PFSK-1 (cell line): ENCODE measurements around the gene KIFC1.

Source experiments
- FOXP2 ChIP-seq: optimal IDR thresholded peaks from 2 replicates; pipeline ENCODE3; 2011; ENCODE audit warnings: borderline replicate concordance, control low read depth, inconsistent platforms; ENCODE audit not compliant: insufficient read depth; ENCODE audit errors: extremely low read length, extremely low read depth
- POLR2AphosphoS5 ChIP-seq: IDR thresholded peaks from 2 replicates; pipeline ENCODE4 v1.6.1; 2012; ENCODE audit warnings: low read depth, mild to moderate bottlenecking, control low read depth, low read length, moderate library complexity
- SIN3A ChIP-seq: IDR thresholded peaks from 2 replicates; pipeline ENCODE4 v1.6.1; 2012; ENCODE audit warnings: mild to moderate bottlenecking, low read length, moderate library complexity, borderline replicate concordance; ENCODE audit not compliant: insufficient read depth
- TAF1 ChIP-seq: IDR thresholded peaks from 2 replicates; pipeline ENCODE4 v1.6.1; 2012; ENCODE audit warnings: low read length, control low read depth, borderline replicate concordance; ENCODE audit not compliant: insufficient read depth
- TF ChIP-seq, protein P1 (sequence below), 2 experiments: IDR thresholded peaks; 2 replicates each; pipeline versions ENCODE4 v1.6.1 to v1.8.0; 2011 to 2012; ENCODE audit warnings: low read depth in 2 of 2, low read length in 2 of 2, control low read depth in 1 of 2, inconsistent platforms in 1 of 2, mild to moderate bottlenecking in 1 of 2, moderate library complexity in 1 of 2; ENCODE audit not compliant: insufficient read depth in 1 of 2

DNA sequence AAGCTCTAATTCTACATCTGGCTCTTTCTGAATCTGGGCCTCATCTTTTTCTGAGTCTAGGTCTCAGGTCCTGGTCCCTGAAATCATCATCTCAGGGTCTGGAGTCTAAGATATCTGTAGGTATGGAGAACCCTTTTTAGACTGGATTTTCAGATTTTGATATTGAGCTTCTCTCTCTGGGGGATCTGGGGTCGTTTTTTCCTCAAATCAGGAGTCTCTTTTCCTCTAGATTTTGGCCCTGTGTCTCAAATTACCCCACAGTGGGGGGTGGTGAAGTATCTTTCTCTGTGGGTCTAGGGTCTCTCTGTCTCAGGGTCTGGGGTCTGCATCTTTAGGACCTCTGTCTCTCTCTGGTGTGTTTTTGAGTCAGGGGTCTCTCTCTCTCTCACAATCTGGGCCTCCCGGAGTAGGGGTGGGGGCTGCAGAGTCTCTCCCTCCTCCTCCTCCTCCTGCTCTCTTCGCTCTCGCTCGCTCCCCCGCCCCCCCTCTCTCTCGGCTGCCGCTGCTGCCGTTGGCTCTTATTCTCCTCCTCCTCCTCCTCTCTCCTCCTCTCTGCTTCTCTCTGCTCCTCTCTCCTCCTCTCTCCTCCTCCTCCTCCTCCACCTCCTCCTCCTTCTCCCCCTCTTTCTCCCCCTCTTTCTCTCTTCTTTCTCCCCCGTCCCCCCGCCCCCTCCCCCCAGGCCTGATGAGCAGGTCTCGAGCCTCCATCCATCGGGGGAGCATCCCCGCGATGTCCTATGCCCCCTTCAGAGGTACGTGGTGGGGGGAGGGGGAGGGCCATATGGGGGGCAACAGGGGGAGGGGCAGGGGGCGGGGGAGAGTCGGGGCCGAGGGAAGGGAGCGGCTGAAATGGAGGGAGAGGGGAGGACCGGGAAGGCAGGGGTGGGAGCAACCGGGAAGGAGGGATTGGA is 28.2 kb downstream of the KIFC1 start, which contains the start of gene SYNGAP1:
- TF ChIP-seq, protein P1, sequence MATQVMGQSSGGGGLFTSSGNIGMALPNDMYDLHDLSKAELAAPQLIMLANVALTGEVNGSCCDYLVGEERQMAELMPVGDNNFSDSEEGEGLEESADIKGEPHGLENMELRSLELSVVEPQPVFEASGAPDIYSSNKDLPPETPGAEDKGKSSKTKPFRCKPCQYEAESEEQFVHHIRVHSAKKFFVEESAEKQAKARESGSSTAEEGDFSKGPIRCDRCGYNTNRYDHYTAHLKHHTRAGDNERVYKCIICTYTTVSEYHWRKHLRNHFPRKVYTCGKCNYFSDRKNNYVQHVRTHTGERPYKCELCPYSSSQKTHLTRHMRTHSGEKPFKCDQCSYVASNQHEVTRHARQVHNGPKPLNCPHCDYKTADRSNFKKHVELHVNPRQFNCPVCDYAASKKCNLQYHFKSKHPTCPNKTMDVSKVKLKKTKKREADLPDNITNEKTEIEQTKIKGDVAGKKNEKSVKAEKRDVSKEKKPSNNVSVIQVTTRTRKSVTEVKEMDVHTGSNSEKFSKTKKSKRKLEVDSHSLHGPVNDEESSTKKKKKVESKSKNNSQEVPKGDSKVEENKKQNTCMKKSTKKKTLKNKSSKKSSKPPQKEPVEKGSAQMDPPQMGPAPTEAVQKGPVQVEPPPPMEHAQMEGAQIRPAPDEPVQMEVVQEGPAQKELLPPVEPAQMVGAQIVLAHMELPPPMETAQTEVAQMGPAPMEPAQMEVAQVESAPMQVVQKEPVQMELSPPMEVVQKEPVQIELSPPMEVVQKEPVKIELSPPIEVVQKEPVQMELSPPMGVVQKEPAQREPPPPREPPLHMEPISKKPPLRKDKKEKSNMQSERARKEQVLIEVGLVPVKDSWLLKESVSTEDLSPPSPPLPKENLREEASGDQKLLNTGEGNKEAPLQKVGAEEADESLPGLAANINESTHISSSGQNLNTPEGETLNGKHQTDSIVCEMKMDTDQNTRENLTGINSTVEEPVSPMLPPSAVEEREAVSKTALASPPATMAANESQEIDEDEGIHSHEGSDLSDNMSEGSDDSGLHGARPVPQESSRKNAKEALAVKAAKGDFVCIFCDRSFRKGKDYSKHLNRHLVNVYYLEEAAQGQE (IDR thresholded peaks at IDR 0.05; ENCODE audit: insufficient read depth in 1 of 2, low read depth in 2 of 2, low read length in 2 of 2) = no peak
- TF ChIP-seq TAF1 (no peak), POLR2AphosphoS5 (no peak), FOXP2 (no peak), SIN3A (no peak)
